Heart left ventricle (tissue), 16 donors: ENCODE results near the gene SSX2IP. TPM values are rescaled to one million over a fixed set of nuclear protein-coding genes. Genes with fewer than 3 reads are reported as not detected.

Experiments
- ATAC-seq, 4 donors: fragments of 200-7000 bp; cut with Tn5 transposase; one replicate each; pipeline ENCODE4 v1.9.1; 2020 to 2022; ENCODE audit warnings: moderate library complexity in 4 of 4, mild to moderate bottlenecking in 3 of 4, moderate number of reproducible peaks in 1 of 4
- DNase-seq, 5 donors: peaks; one replicate each; pipeline ENCODE4 v3.0.0-alpha.2; 2020
- H3K27ac ChIP-seq, 12 donors: fragments of 200-600 bp; sonication (generic) in 4 of 12; one replicate each; pipeline versions ENCODE4 v1.5.0 to v1.8.0; 2016 to 2022; ENCODE audit warnings: mild to moderate bottlenecking in 2 of 12
- H3K27me3 ChIP-seq, 9 donors: fragments of 200-600 bp; sonication (generic) in 2 of 9; one replicate each; pipeline versions ENCODE4 v1.5.1 to v1.8.0; 2016 to 2022; ENCODE audit warnings: mild to moderate bottlenecking in 3 of 9
- H3K36me3 ChIP-seq, 9 donors: fragments of 200-600 bp; sonication (generic) in 2 of 9; one replicate each; pipeline versions ENCODE4 v1.5.0 to v1.8.0; 2018 to 2022; ENCODE audit warnings: mild to moderate bottlenecking in 2 of 9
- H3K4me1 ChIP-seq, 12 donors: fragments of 200-600 bp; sonication (generic) in 4 of 12; one replicate each; pipeline versions ENCODE4 v1.5.0 to v1.8.0; 2016 to 2022; ENCODE audit warnings: mild to moderate bottlenecking in 3 of 12
- H3K4me3 ChIP-seq, 12 donors: fragments of 200-600 bp; sonication (generic) in 4 of 12; one replicate each; pipeline versions ENCODE4 v1.5.0 to v1.8.0; 2017 to 2022; ENCODE audit warnings: mild to moderate bottlenecking in 9 of 12, moderate library complexity in 4 of 12
- H3K9me3 ChIP-seq, 12 donors: fragments of 200-600 bp; sonication (generic) in 4 of 12; one replicate each; pipeline versions ENCODE4 v1.5.0 to v1.8.0; 2016 to 2022; ENCODE audit warnings: mild to moderate bottlenecking in 1 of 12
- CTCF ChIP-seq, 12 donors: fragments of 200-600 bp; sonication (generic) in 4 of 12; IDR thresholded peaks; one replicate each; pipeline versions ENCODE4 v1.5.0 to v1.8.0; 2018 to 2022; ENCODE audit warnings: antibody characterized with exemption in 12 of 12, mild to moderate bottlenecking in 5 of 12
- POLR2A ChIP-seq, 2 donors: fragments of 450-650 bp; IDR thresholded peaks; one replicate each; pipeline ENCODE4 v1.6.1; 2017; ENCODE audit warnings: antibody characterized with exemption in 2 of 2, mild to moderate bottlenecking in 2 of 2, moderate library complexity in 2 of 2
- WGBS, 4 donors: extraction: QIAGEN DNeasy Blood & Tissue Kit in 2 of 4; methylation state at CpG; one replicate each; pipeline versions ENCODE4 v1.1.5 to v1.1.7; 2013 to 2018; 5-methylcytosine and 5-hydroxymethylcytosine counted together
- intact Hi-C, 10 donors: fragments of 100-400 bp; cut with DNase I; formaldehyde crosslinking; loops; one replicate each; pipeline versions ENCODE4 v1.11.1 to v1.14.2; 2022
- polyA plus RNA-seq, 2 donors: library from polyadenylated mRNA; stranded (reverse); fragments of 200-250 nt; gene quantifications; one replicate each; pipeline ENCODE4 v1.2.3, GENCODE V29; 2013
- total RNA-seq, 9 donors: library from RNA; depleted of rRNA in 2 of 9; stranded (reverse); fragments of >200 nt in 2 of 9; fragmentation: NEBNext Ultra II Directional in 3 of 9; extraction: Animal tissue kit (Norgen Biotek cat#: 25700) in 3 of 9; gene quantifications; one replicate each; pipeline versions ENCODE4 v1.1.0 to v1.2.4, GENCODE V29; 2016 to 2023
- donor health status: ischemic (EF 13 %, LVEDD 7.1; RV severe dilation, severe dysfunction).
- donor health status: healthy with polysubstance abuse.
- donor health status: DM: no; HTN: yes; CAD: no.
- donor health status: DM: no; HTN: no; CAD: no.
- donor health status: ischemic (EF 25% LVEDD 6.9; RV normal size, moderate dysfunction).
- donor health status: ischemic (EF 25% LVEDD 5.7; RV mildly dilated, moderate dysfunction).
- donor health status: healthy.
- donor health status: DM: yes; HTN: yes; CAD: no.
- donor health status: ischemic (EF 35%, LVEDD 5.7; RV mildly dilated, moderate dysfunction).
- donor health status: nonischemic (EF 11% LVEDD 7.7; RV severe dilation, severe dysfunction).
- donor health status: DM: yes; HTN: yes; CAD: no.
- donor health status: PGD.
- donor health status: ischemic (EF 29% LVEDD 5.4; RV normal size, mild dysfunction).
- donor health status: nonischemic (EF 23%, LVEDD 6.1; RV moderate dilation, normal function).

The SSX2IP gene
- total and polyA plus RNA-seq, 11 donors, result 2.6 to 18.5 (median 13.7) TPM

- TF ChIP-seq CTCF (IDR thresholded peaks at IDR 0.05), result no peak
- no peak for TF ChIP-seq POLR2A (IDR thresholded peaks at IDR 0.05)
- Histone ChIP-seq H3K9me3 (no peaks in the 10 kb centered on the region), H3K4me3 (no peak overlapping the region), H3K4me1 (no peaks in the 10 kb centered on the region), H3K27me3 (no peaks in the 10 kb centered on the region), H3K36me3 (no peaks in the 10 kb centered on the region), H3K27ac (peak overlapping the region in 2 of 12 donors; percentile 2 to 6)
- intact Hi-C loops, result no loop called here
- DNase-seq, result no peak
- 83 to 94% (median 86%) methylated on average over 3 of the region's 3 CpGs for WGBS, 4 donors
- ATAC-seq, result no peak
These were observed 22.1 kb upstream of the SSX2IP start for GRCh38 chr1:84712276-84712874.

- 76 to 78% (median 77%) methylated on average over 4 of the region's 4 CpGs for WGBS, 4 donors
- no peak for TF ChIP-seq CTCF (IDR thresholded peaks at IDR 0.05)
- no peak for TF ChIP-seq POLR2A (IDR thresholded peaks at IDR 0.05)
- ATAC-seq (no peak), DNase-seq (no peak)
- intact Hi-C loops, result no loop called here
- Histone ChIP-seq H3K27me3 (no peaks in the 10 kb centered on the region), H3K4me3 (no peak overlapping the region), H3K4me1 (no peaks in the 10 kb centered on the region), H3K9me3 (no peaks in the 10 kb centered on the region), H3K27ac (peak overlapping the region in 2 of 12 donors; percentile 2 to 6), H3K36me3 (no peaks in the 10 kb centered on the region)
These were observed 21.6 kb upstream of the SSX2IP start for GRCh38 chr1:84711869-84712268.

- no peaks in the 10 kb centered on the region for H3K36me3 ChIP-seq
- intact Hi-C loops, result no loop called here
- 51 to 68% (median 56%) methylated on average over 1 of the region's 1 CpG for WGBS, 4 donors
- no peaks in the 10 kb centered on the region for H3K27me3 ChIP-seq
- TF ChIP-seq CTCF (IDR thresholded peaks at IDR 0.05) (no peak), POLR2A (IDR thresholded peaks at IDR 0.05) (no peak)
- DNase-seq (no peak), ATAC-seq (no peak)
- H3K27ac ChIP-seq, result peak overlapping the region in 1 of 12 donors; percentile 2
- no peaks in the 10 kb centered on the region for H3K9me3 ChIP-seq
- H3K4me1 ChIP-seq, result no peaks in the 10 kb centered on the region
- no peak overlapping the region for H3K4me3 ChIP-seq
These were observed 20.9 kb upstream of the SSX2IP start for GRCh38 chr1:84711121-84711520.

- ATAC-seq, result no peak
- Histone ChIP-seq H3K27ac (no peak overlapping the region), H3K27me3 (no peaks in the 10 kb centered on the region), H3K4me3 (no peak overlapping the region), H3K9me3 (no peaks in the 10 kb centered on the region), H3K36me3 (no peaks in the 10 kb centered on the region), H3K4me1 (no peaks in the 10 kb centered on the region)
- TF ChIP-seq POLR2A (IDR thresholded peaks at IDR 0.05) (no peak), CTCF (IDR thresholded peaks at IDR 0.05) (no peak)
- no peak for DNase-seq
- WGBS, 4 donors, result 46 to 55% (median 49%) methylated on average over 1 of the region's 1 CpG
- intact Hi-C loops, result no loop called here
These were observed 18.9 kb upstream of the SSX2IP start for GRCh38 chr1:84709131-84709530.
